ENCODE measurements around the gene CORO1C. TPM values are rescaled to one million over a fixed set of nuclear protein-coding genes. Genes with fewer than 3 reads are reported as not detected.

The CORO1C gene
- total and polyA plus RNA-seq, 2 donors (not counting 3 experiments of a cell fraction or from before 2014, with no cell fraction given): 150 to 240 TPM

- no TSS peak for BruUV-seq (replicated peaks)
- Histone ChIP-seq H3K9ac (replicated peaks; ENCODE audit: extremely low read depth, insufficient read depth, low read length) (no peak overlapping the region), H3K79me2 (ENCODE audit: control insufficient read depth, insufficient read depth, low read length) (peaks cover 80% of the 10 kb centered on the region), H3K9me1 (replicated peaks; ENCODE audit: control insufficient read depth, extremely low read depth, insufficient read depth, low read length) (no peaks in the 10 kb centered on the region), H3K27me3 (ENCODE audit: control insufficient read depth in 2 of 2, insufficient read depth in 2 of 2, low read length in 2 of 2) (no peaks in the 10 kb centered on the region), H4K20me1 (replicated peaks; ENCODE audit: control insufficient read depth, extremely low read depth, insufficient read depth, low read length) (no peaks in the 10 kb centered on the region), H3K36me3 (ENCODE audit: control insufficient read depth in 2 of 2, extremely low read depth in 1 of 2, insufficient read depth in 2 of 2, low read length in 2 of 2) (peaks cover 2 to 9% of the 10 kb centered on the region in 2 experiments), H2AFZ (ENCODE audit: low read depth, low read length) (no peak overlapping the region), H3K9me3 (replicated peaks; ENCODE audit: control insufficient read depth, insufficient read depth, low read length) (no peaks in the 10 kb centered on the region), H3K4me2 (ENCODE audit: insufficient read depth, low read length) (no peak overlapping the region), H3K4me3 (replicated peaks in 1 of 3; ENCODE audit: insufficient read depth in 1 of 3, low read depth in 1 of 3, low read length in 3 of 3) (no peak overlapping the region), H3K27ac (ENCODE audit: insufficient read depth, low read depth, low read length) (no peak overlapping the region), H3K4me1 (ENCODE audit: control insufficient read depth, extremely low read depth, insufficient read depth, low read length) (peaks cover 30% of the 10 kb centered on the region)
- CTCF ChIA-PET: no interaction called here
- POLR2A ChIA-PET: no interaction called here
- no peak for TF ChIP-seq MAX (IDR thresholded peaks at IDR 0.05; ENCODE audit: insufficient read depth, insufficient read length)
- no peak for TF ChIP-seq POLR2A (IDR thresholded peaks at IDR 0.05; ENCODE audit: low read depth, low read length)
- no peak for TF ChIP-seq JUN (IDR thresholded peaks at IDR 0.05; ENCODE audit: borderline replicate concordance, insufficient read depth, insufficient read length, low read depth)
- TF ChIP-seq FOS (IDR thresholded peaks at IDR 0.05; ENCODE audit: borderline replicate concordance, insufficient read depth, low read length): no peak
- no peak for TF ChIP-seq CTCF (IDR thresholded peaks at IDR 0.05; ENCODE audit: extremely low read depth in 1 of 2, insufficient read depth in 1 of 2, low read depth in 1 of 2, low read length in 2 of 2)
- no peak for TF ChIP-seq MYC (IDR thresholded peaks at IDR 0.05; ENCODE audit: low read depth, low read length)
- TF ChIP-seq POLR2AphosphoS5 (IDR thresholded peaks at IDR 0.05; ENCODE audit: insufficient read depth, low read depth, low read length): no peak
- TF ChIP-seq EZH2 (IDR thresholded peaks at IDR 0.05; ENCODE audit: borderline replicate concordance, low read depth, low read length, severe bottlenecking): no peak
- no peak for TF ChIP-seq GATA2 (IDR thresholded peaks at IDR 0.05; ENCODE audit: insufficient read depth, insufficient read length, low read depth, low read length)
- no peak for DNase-seq (ENCODE audit: low read depth, low spot score)
- intact Hi-C loops (cut with micrococcal nuclease) (no loop called here), dilution Hi-C loops (cut with MboI; ENCODE audit: extremely low pct_ligation_motif_present, low sequenced_read_pairs) (no loop called here)
- no peak for FAIRE-seq
Observed at GRCh38 chr12:108681317-108681716, 50.0 kb downstream of the CORO1C start.

All from endothelial cell of umbilical vein (primary cell).